Measurements from ENCODE around the gene IL10RA. TPM values are rescaled to one million over a fixed set of nuclear protein-coding genes. Genes with fewer than 3 reads are reported as not detected.

The IL10RA gene
- 10 to 100 TPM; 14.3 to 34.9 (median 20.9) TPM for total RNA-seq

DNA sequence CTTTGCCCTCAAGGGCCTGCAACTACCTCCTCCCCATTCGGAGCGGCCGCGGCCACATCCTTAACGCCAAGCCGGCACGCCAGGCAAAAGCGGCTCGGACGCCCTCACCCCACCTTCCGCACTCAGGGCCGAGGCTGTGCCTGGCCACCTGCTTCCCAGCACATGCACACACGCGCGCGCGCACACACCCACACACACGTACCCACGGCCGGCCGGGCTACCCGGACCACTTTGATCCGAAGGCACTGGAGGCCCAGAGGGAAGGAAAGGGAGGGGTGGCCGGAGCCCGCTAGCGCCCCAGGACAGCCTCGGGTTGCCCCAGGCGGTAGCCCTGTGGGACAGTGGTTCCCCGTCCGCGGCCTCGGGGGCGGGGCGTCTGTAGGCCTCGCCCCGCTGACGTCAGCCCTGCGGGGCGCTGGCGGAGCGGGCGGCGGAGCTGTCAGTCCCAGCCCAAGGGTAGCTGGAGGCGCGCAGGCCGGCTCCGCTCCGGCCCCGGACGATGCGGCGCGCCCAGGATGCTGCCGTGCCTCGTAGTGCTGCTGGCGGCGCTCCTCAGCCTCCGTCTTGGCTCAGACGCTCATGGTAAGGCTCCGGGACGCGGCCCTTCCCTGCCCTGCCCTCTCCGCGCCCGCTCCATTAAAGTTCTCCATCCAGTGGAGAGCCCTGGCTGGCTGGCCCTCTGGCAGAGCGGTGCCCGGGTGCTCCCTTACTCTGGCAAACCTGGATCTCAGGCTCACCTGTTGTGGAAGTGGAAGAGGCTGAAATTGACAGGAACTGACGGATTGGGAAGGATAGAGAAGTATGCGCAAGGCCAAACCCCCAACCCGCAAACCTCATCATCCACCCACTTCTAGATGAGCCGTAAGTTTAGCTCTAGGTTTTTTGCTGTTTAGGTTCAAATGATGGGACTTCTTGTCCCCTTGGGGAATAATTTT lies at the start of gene IL10RA:
IL10RA (plus strand) TSS at position 442 of the 935 bp plus-strand sequence; CDS start at position 516, 74 bp downstream.
- Histone ChIP-seq H3K9me3 (no peaks in the 10 kb centered on the region), H3K4me3 (peak within 1 kb of the TSS; percentile 55 to 65 (median 58)), H3K4me1 (peaks cover 5 to 16% (median 14%) of the 10 kb centered on the region in 4 donors), H3K27ac (replicated peaks in 1 of 4) (peak within 1 kb of the TSS; percentile 64 to 71 (median 66)), H3K27me3 (peaks cover 0 to 13% (median 0%) of the 10 kb centered on the region in 4 donors), H3K36me3 (no peaks in the 10 kb centered on the region)
- no peak for DNase-seq (ENCODE audit: extremely low spot score)
- intact Hi-C loops (cut with DNase I) = no loop called here
- 4% methylated on average over 31 of the region's 71 CpGs for WGBS
- TF ChIP-seq POLR2AphosphoS5 (IDR thresholded peaks at IDR 0.05) (peak; percentile 73 to 83), POLR2A (IDR thresholded peaks at IDR 0.05; ENCODE audit: low read depth) (peak; percentile 29), EP300 (IDR thresholded peaks at IDR 0.05) (no peak)

DNA sequence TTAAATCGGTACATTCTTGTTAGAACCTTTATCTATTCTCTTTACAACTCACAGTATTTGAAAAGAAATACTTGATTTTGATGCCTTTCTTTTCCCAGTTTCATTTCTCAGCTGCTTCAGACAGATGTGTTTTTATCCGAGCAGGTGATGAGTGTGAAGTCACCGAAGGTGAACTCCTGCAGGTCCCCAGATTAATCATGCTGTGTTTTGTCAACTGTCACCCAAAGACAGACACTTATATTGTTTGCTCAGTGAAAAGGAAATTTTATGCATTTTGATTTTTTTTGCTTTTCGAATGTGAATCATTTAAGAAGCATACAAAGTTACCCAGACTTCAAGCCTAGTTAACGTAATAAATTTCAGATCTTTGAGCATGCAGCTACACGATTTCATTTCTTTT lies 49.2 kb upstream of the IL10RA start:
- no peaks in the 10 kb centered on the region for H3K9me3 ChIP-seq
- no peaks in the 10 kb centered on the region for H3K36me3 ChIP-seq
- no peak overlapping the region for H3K4me3 ChIP-seq
- WGBS = 71% methylated on average over 6 of the region's 6 CpGs
- TF ChIP-seq POLR2A (IDR thresholded peaks at IDR 0.05; ENCODE audit: low read depth) (no peak), EP300 (IDR thresholded peaks at IDR 0.05) (no peak), POLR2AphosphoS5 (IDR thresholded peaks at IDR 0.05) (no peak)
- TF ChIP-seq, protein P1, sequence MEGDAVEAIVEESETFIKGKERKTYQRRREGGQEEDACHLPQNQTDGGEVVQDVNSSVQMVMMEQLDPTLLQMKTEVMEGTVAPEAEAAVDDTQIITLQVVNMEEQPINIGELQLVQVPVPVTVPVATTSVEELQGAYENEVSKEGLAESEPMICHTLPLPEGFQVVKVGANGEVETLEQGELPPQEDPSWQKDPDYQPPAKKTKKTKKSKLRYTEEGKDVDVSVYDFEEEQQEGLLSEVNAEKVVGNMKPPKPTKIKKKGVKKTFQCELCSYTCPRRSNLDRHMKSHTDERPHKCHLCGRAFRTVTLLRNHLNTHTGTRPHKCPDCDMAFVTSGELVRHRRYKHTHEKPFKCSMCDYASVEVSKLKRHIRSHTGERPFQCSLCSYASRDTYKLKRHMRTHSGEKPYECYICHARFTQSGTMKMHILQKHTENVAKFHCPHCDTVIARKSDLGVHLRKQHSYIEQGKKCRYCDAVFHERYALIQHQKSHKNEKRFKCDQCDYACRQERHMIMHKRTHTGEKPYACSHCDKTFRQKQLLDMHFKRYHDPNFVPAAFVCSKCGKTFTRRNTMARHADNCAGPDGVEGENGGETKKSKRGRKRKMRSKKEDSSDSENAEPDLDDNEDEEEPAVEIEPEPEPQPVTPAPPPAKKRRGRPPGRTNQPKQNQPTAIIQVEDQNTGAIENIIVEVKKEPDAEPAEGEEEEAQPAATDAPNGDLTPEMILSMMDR (IDR thresholded peaks at IDR 0.05) = no peak
- intact Hi-C loops (cut with DNase I) = no loop called here
- H3K27ac ChIP-seq (replicated peaks in 1 of 4) = no peak overlapping the region
- H3K27me3 ChIP-seq = peaks cover 0 to 10% (median 0%) of the 10 kb centered on the region in 4 donors
- no peak for DNase-seq (ENCODE audit: extremely low spot score)
- H3K4me1 ChIP-seq = no peaks in the 10 kb centered on the region

DNA sequence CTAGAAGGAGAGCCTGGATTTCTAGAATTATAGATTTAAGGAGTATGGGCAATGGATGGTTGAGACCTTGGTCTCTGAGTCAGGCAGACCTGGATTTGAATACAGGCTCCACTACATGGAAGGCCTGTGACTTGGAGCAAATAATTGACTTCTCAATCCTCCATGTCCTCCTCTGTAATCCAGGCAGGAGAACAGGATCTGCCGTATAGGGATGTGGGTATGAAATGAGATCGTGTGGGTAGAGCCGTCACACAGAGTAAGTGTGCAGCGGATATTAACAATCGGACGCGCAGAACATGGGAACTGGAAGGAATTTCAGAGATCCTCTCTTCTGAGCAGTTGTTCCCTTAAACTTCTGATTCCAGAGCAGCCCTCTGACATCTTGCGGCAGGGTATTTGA lies 45.5 kb upstream of the IL10RA start:
- Histone ChIP-seq H3K36me3 (no peaks in the 10 kb centered on the region), H3K4me3 (no peak overlapping the region), H3K27ac (replicated peaks in 1 of 4) (no peak overlapping the region), H3K9me3 (no peaks in the 10 kb centered on the region), H3K4me1 (peaks cover 0 to 5% (median 3%) of the 10 kb centered on the region in 4 donors), H3K27me3 (no peaks in the 10 kb centered on the region)
- DNase-seq (ENCODE audit: extremely low spot score) = peak; percentile 34
- TF ChIP-seq EP300 (IDR thresholded peaks at IDR 0.05) = no peak
- no peak for TF ChIP-seq POLR2AphosphoS5 (IDR thresholded peaks at IDR 0.05)
- no peak for TF ChIP-seq POLR2A (IDR thresholded peaks at IDR 0.05; ENCODE audit: low read depth)
- TF ChIP-seq, protein P1 (IDR thresholded peaks at IDR 0.05) = no peak
- intact Hi-C loops (cut with DNase I) = loop anchor here (10.0 kb wide), 1 partner anchor 136 kb away; no protein-coding TSS in a partner anchor
- WGBS = 96% methylated on average over 8 of the region's 8 CpGs

DNA sequence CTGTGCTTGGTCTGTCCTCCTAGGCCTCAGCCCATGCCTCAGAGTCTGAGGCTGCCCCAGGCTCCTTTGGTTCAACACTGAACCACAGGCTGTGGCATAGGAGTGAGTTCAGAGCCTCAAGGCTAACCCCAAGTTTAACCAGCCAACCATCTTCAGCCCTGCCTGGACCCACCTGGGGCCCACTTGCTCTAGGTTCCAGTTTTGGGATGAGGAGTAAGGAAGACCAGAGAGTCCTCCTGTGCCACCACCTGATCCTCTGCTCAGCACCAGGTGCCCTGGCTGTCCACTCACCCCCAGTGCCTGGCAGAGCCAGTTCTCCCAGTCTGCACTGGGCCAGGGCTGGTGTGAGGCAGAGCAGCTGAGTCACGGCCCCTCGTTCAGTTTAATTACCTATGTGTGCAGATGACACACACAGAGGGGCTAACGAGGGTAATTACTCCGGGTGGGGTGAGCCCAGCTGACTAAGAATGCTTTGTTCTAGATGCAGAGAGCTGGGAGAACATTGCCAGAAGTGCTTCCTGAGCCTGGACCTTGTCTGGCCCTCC lies 45.0 kb upstream of the IL10RA start:
- Histone ChIP-seq H3K9me3 (no peaks in the 10 kb centered on the region), H3K27ac (replicated peaks in 1 of 4) (no peak overlapping the region), H3K4me3 (no peak overlapping the region), H3K36me3 (no peaks in the 10 kb centered on the region), H3K4me1 (peaks cover 0 to 5% (median 3%) of the 10 kb centered on the region in 4 donors), H3K27me3 (no peaks in the 10 kb centered on the region)
- 82% methylated on average over 4 of the region's 4 CpGs for WGBS
- peak; percentile 86 for DNase-seq (ENCODE audit: extremely low spot score)
- TF ChIP-seq, protein P1 (IDR thresholded peaks at IDR 0.05) = no peak
- TF ChIP-seq POLR2A (IDR thresholded peaks at IDR 0.05; ENCODE audit: low read depth) (no peak), POLR2AphosphoS5 (IDR thresholded peaks at IDR 0.05) (no peak), EP300 (IDR thresholded peaks at IDR 0.05) (no peak)
- intact Hi-C loops (cut with DNase I) = loop anchor here (10.0 kb wide), 1 partner anchor 136 kb away; no protein-coding TSS in a partner anchor

Data from esophagus muscularis mucosa (tissue), 4 donors.